Femur (tissue), 1 donor: ENCODE measurements around the gene NEDD4L.

Source experiments
- DNase-seq: peaks from one replicate; pipeline ENCODE4 v3.0.0-alpha.2; 2017

Gene NEDD4L

DNA sequence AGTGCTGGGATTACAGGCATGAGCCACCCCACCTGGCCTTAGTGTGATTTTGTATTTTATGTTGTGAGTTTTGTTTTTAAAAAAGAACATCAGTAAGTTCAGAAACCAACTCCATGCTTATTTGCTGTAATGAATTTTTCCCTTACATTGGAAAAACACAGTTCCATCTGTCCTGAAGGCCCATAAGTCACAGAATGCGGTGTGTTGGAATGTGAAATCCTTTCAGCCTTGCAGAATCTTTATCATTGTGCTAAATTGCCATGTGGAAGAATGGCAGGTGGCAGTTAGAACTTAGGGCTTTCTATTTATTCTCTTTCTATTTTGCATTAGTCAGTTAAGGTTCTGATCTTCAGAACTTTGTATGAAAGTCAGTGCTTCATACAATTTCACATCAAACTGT, 52.6 kb downstream of the NEDD4L start:
- DNase-seq = no peak

DNA sequence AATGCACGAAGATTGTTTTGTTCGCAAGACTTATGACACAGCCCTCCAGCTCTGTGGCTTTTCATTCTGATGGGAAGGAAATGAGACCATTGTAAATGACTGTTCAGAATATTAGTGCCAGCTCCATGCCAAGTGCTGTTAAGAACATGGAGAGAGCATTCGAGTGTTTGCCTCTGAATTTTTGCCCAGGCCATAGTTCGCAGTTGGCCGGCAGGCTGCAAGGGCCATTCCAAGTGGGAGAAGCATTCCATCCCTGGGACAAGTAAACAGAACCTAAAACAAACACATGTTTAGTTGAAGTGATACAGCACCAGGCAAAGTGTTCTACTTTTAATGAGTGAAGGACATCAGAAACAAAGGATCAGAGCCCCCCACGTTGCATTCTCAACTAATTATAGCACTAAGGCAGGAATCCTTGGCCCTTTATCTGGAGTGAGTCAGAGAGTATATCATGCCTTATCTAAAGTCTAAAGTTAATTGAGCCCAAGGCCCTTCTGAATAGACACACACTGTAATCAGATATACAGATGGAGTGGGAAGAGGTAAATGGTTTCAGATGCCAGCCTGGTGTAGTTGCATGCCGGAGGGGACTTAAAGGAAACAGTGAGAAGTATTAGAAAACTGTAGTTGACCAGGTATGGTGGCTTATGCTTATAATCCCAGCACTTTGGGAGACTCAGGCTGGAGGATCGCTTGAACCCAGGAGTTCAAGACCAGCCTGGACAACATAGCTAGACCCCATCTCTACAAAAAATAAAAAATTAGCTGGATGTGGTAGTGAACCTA, 53.3 kb downstream of the NEDD4L start:
- DNase-seq = no peak

DNA sequence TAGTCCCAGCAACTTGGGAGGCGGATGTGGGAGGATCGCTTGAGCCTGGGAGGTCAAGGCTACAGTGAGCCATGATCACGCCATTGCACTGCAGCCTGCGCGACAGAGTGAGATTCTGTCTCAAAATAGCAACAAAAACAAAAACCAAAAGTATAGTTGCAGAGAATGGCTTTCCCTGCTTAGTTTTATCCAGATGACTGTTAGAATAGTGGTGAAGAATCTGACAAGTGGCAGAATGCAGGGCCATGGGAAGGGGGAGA, 53.8 kb downstream of the NEDD4L start:
- DNase-seq = no peak

DNA sequence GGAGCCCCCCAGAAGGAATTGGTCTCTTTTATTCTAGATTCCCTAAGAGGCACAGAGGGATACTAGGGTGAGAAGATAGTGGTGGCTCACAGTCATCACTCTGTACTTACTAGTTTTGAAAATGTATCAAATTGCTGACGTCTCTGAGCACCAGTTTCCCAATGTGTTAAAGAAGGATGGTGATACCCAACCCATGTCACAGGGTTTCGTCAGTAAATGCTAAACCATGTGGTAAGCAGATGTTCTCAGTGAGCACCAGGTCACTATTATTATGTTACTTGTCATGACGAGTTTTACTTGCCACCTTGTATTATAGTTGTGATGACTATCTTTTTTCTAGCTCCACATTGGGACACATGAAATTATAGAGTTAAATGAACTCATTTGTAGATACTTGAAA, 54.7 kb downstream of the NEDD4L start:
- DNase-seq = no peak

DNA sequence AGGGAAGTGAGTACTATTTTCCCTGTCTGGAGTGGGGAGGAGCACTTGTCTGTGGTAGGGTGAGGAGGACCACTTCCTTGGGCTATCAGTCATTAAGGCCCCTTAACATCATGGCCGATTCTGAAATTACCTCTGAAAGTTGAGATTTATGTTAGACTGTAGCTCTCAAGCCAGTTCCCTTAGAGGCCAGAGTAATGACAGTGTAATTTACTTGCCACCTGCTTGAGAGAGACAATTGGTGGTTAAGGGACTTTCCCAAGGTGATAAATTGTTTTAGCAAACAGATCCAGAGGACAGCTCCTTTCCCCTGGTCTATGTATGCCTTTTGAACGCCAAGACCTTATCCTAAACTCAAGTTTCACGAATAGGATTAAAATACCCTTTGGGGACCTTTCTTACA, 56.1 kb downstream of the NEDD4L start:
- no peak for DNase-seq

DNA sequence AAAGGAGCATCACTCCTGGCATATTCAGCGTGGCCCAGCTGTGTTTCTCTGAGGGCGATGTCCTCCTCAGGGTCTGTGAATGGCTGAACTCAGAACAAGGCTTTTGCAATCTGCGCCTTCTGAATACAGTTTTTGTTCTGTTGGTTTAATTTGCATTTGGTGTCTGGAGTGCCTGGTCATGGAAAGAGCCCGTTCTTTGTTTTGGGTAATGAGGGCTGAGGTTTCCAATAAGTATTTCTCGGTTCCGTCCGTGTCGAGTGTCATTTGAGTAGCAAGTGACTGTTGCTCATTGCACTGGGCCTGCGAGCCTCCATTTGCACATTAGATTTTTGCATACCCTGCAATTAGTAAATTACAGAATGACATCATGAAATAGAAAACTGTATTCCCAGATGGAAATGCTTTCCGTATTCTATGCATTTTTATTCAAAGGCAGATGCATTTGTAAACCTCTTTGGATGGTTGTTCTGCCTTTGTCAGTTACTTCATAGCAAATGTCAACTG, 57.3 kb downstream of the NEDD4L start:
- DNase-seq = no peak

DNA sequence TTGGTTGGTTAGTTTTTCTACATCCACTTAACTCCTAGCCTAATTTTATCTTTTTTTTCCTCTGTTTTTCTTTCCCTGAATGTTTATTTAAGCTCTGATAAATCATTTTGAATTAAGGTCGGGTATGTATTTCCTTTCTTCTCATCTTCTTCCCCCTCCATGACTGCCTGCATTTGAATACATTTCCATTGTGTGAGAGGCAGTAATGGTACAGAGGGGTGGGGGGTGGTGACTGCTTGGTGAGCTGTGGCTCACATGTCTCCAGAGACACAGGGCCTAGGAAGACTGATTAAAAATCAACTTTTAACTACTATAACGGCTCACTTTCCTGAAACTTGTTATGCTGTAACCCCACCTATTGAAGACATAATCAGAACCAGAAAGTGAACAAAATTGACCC, 58.0 kb downstream of the NEDD4L start:
- no peak for DNase-seq

DNA sequence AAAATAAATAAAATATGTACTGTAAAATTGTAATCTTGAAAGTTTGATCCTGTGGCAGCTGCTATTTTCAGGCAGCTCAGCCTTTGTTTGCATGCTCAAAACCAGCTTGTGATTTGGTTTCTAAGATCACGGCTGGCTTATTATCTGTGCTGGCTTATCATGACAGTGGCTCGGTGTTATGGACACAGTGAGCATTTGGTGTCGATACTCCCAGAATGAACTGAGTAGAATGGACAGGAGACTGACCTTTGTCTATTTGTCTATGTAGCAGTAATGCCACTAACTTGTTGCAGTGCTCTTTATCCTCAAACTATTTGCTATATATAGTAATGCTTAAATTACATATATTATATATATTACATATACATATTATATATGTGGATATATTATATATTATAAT, 58.8 kb downstream of the NEDD4L start:
- DNase-seq = no peak

DNA sequence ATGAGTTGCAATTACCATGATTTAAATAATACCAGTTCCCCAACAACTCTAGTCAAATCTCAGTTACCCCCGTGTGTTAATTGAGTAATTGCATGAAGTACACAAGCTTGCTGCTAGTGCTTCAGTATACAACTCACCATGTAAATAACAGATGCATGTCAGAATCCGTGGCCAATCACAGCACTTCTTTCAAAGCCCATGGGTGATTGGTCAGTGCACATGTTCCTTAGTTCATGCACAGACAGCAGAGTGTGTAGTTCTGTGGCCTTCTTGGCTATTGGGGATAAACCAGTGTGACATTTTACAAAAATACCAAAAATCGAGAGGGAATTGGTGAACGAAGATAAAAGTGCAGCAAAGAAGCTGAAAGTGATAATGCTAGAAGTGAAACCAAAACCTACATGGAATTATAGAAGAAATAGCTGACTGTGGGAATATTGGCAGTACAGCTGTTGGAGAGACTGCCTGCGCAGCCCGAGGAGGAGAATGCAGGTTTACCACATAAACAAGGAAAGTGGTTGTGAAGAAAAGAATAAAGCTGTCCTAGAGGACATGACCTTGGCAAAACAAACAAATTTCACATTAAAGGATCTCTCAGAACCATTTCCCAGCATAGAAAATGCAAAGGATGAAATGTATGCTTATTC, 59.4 kb downstream of the NEDD4L start:
- DNase-seq = no peak

DNA sequence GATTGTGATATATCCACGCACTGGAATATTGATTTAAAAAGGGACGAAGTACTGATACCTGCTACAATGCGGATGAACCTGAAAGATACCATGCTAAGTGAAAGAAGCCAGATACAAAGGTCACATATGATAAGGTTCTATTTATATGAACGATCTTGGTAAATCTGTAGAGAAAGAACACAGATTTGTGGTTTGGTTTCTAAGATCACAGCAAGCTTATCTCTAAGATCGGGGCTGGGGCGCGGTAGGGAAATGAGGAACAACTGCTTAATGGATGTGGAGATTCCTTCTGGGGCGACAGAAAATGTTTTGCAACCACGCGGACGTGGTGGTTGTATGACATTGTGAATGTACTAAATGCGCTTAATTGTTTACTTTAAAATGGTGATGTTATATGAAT, 60.1 kb downstream of the NEDD4L start:
- no peak for DNase-seq

DNA sequence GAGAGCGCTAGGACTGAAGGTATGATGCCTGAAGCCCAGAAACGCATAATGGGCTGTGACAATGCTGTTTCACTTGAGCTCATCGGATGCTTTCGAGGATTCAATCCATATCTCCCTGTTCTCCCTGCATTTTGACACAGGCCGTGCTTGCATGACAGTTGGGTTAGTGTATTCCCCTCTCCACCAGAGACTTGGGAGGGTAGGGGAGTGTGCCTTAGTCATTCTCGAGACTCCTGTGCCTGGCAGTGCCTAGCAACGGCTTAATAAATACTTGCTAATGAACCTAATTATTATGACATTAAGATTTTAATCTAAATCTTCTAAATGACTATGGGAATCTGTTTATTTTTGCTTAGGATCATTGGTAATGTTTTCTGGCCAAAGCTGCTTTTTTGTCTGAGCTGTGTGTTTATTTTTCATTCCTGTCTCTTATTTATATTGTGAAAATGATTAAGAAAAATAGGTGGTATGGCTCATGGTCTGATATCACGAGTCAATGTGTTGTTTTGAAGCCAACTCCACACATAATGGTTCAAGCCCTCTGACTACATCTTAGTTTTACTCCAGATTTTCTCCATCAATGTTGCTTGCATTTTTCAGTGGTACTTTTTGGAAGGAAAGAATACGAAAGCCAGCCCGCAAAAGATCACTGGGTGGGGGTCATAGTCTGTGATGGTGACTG, 61.3 kb downstream of the NEDD4L start:
- DNase-seq = no peak

DNA sequence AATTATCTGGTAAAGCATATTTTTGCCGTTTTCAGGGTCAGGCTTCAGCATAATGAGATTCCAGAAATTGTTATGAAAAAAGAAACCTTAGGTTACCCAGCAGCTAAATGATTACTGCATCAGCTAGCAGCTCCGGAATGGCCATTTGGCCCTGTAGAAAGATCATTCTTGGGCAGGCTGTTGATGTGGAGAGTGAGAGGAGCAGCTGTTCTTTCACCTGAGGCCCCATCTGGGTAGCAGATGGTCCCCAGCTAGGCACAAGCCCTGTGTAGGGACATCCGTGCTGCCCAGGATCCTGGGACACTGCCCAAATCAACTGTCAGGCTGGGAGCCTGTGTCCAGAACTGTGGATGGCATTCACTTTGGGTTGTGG, 61.8 kb downstream of the NEDD4L start:
- no peak for DNase-seq

DNA sequence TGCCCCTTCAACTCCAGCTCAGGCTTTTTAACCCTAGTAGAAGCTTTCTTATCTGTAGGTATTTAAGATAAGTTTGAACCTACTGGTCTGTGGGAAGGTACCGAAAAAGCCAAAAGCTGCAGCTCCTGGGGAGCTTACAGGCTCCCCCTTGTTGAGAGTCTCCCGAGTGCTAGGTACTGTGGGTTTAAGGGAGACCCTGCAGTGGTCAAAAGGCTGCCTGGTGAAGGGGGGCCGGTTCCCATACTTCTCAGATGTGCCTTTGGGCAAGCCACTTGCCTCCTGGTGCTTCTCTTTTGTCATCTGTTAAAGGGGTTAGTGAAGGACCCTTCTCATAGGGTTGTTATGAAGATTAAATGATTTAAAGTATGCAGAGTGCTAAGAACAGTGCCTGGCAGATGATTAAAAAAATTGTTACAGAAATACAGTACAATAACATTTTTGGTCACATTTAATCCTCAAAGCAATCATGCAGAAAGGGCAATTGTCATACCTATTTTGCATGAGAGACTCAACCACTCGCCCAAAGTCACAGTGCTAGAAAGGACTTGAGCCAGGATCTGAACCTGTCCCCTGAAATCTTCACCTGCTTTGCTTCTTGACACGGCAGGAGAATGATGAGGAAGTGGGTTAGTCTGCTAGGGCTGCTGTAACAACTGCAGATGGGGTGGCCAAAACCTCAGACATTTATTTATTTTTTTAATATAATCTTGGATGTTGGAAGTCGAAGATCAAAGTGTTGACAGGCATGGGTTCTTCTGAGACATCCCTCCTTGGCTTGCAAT, 62.5 kb downstream of the NEDD4L start:
- no peak for DNase-seq

DNA sequence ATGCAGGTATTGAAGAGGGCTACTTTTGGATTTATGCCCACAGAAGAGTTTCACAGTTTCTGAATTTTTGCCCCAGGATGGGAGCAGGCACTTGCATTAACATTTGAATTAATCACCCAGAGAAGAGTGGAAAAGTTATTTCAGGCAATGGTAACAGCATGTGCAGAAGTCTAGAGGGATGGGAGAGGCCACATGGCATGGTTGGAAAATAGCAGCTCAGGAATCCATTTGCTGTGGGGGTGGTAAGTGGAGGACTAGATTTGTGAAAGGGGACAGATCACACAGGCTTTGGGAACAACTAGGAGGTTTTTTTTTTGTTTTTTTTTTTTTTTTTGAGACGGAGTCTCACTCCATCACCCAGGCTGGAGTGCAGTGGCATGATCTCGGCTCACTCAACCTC, 65.2 kb downstream of the NEDD4L start:
- DNase-seq = no peak

DNA sequence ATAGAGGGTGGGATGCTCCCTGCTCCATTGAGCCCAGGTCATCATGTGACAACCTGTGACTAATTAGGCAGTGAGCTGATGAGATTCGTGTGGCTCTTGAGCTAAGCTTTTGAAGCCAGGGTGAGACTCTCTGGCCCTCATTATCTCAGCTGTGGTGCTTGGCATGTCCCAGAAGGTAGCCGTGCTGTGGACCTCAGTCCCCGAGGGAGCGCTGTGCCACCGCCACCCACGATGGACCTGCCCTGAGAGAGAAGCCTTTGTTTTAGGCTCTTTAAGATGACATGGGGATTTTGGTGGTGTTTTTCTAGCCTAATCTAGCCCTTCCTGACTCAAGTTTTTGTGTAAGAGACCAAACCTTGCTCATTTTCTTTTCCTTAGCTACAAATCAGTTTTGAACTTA, 66.4 kb downstream of the NEDD4L start:
- no peak for DNase-seq

DNA sequence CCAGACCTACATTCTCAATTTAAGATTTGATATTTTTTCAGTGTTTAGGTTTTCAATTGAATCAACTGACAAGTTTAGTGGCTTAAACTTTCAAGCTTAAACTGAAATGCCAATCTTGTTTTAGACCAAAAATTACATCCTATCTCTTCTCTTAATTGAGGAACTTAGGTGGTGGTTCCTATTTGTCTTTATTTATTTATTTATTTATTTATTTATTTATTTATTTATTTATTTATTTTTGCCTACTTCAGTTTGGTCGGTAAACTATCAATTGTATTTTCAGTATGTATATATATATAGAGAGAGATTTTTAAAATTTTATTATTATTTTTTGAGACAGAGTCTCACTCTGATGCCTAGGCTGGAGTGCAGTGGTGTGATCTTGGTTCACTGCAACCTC, 68.1 kb downstream of the NEDD4L start:
- no peak for DNase-seq

DNA sequence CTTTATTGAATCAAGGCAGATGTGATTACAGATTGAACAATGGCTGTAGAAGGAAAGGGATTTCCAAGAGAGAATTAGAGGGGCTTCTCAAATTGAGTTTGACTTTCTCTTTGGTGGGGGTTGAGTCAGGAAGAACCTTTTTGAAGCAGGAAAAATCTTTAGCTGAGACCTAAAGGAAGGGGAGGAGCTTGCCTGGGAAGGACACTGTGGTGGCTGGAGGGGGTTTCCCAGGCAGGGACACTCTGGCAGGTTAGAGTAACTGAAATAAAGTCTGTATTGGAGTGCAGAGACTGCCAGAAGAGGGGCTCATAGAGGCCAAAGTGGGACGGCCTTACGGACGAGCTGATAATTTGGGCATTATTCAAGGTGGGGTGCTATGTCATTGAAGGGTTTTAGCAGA, 69.3 kb downstream of the NEDD4L start:
- DNase-seq = no peak

DNA sequence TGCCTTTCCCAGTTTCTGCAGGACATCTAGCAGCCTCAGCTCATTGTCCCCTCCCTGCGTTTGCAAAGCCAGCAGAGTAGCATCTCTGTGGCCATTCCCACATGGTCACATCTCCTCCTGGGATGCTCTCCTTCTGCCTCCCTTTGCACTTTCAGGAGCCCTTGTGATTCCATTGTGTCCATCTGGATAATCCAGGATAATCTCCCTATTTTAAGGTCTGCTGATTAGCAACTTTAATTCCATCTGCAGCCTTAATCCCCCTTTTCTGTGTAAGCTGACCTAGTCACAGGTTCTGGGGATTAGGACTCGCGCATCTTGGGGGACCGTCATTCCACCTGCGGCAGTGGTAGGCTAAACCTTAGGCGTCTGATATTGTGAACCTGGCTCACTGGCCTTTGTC, 70.7 kb downstream of the NEDD4L start:
- no peak for DNase-seq

DNA sequence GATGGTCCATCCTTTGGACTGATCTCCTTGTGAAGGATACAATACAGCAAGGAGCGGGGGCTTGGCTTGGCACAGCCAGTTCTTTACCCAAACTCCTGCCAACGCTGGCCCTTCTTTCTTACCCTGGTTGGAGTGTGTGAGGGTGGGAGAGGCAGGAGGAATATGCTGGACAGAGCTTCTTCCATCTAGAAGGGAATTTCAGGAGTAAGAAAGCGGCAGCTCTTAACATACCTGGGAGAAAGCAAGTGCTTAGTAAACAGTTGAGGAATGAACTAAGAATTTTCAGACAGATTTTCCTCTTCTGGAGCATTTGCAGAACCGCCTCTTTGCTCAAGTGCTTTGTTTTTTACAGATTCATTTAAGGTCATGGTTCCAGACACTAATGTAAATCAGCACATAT, 72.8 kb downstream of the NEDD4L start:
- DNase-seq = no peak

DNA sequence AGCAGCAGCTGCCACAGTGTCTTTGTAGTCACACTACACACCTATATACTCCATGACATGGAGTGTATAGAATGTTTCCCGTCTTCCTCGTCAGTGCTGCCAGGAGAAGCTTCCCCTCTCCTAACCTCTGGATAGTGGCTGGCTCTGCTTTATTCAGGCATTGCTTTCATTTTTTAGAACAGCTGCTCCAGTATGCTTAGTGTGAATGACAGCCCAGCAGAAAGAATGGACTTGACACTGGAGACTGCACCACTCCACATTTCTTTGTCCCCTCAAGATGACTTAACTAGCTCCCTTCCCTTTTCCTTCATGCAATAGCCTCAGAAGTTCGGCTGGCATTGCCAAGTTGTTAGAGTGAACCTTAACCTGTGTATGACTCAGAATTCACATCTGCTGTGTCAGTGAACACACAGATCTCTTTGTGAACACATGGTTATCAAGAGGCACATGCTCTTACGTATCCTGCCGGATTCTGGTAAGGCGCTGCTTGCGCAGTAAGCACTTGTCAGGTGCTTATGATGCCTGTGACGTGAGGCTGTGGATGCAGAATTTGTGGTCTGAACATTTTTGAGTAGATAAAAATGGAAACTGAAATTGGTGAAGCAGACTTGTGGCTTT, 73.9 kb downstream of the NEDD4L start:
- no peak for DNase-seq

DNA sequence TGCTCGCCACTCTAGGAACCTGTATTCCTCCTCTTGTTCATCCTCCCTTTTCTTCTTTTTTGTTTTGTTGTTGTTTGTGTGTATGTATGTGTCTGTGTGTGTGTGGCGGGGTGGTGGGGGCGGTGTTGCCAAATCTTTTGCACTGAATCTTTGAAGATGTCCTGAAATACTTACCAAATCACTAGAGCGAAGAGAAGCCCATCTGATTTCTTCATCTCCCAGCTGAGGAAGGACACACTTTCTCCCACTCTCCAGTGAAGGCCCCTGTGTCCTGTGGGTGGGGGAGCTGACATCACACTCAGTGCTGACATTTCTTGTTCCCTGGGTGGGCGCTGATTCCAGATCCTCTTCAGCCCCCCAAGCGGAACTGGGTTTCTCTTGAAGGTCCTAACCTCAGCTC, 74.5 kb downstream of the NEDD4L start:
- no peak for DNase-seq

DNA sequence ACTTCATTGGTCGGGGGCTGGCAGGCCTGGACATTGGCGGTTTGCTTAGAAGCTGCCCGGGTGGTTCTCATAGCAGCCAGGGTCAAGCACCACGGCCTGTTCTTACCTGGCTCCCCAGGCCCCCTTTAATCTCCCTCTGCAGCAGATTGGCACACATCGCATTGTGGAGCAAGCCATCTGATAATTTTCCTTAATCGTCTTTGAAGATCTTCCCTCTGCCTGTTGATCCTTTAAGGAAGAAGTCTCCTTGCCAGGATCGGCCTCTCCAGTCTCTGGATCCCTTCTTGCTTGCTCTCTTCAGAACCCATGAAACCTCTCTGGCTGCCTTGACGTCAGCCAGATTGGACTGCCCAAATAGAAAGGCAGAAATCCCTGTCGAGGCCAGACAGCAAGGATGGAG, 75.8 kb downstream of the NEDD4L start:
- no peak for DNase-seq

DNA sequence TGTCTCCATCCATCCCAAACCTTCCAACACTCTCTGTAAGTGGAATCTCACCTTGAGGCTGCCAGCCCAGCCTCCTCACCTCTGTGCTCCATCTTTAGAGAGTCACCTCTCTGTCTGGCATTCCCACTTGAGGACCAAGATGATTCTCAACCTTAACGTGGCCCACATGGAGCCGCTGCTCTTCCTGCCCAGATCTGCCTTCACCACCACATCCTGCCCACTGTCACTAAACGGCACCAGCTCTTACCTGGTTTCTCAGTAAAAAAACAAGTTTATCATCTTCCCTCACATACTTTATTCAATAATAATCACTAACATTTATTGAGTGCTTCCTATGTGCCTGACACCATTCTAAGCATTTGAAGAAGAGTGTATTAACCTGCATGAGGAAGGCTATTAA, 80.4 kb downstream of the NEDD4L start:
- no peak for DNase-seq
